ENCODE data around the gene GAGE12E.
"Not testable (repeated sequence)": the region's sequence is repeated elsewhere in the genome, so short reads cannot be mapped to it uniquely, and the experiment has no call there.

Gene GAGE12E, protein sequence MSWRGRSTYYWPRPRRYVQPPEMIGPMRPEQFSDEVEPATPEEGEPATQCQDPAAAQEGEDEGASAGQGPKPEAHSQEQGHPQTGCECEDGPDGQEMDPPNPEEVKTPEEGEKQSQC

DNA sequence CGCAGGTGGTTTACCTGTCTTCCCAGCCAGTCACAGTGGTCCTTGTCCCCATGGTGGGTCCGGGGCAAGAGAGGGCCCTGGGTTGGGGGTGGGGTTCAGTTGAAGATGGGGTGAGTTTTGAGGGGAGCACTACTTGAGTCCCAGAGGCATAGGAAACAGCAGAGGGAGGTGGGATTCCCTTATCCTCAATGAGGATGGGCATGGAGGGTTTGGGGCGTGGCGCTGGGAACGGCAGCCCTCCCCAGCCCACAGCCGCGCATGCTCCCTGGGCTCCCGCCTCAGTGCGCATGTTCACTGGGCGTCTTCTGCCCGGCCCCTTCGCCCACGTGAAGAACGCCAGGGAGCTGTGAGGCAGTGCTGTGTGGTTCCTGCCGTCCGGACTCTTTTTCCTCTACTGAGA lies at the start of gene GAGE12E:
Gene GAGE12E, plus strand, starts transcription at position 301 of the 400 bp plus-strand sequence. CDS start 1,155 bp downstream, outside the sequence.
- not testable (repeated sequence) for H4K20me1 ChIP-seq; H3K4me2 ChIP-seq; H3K9ac ChIP-seq; H3K27me3 ChIP-seq; H3K4me3 ChIP-seq; H3K27ac ChIP-seq; H3K4me1 ChIP-seq; H3K36me3 ChIP-seq; H3K9me3 ChIP-seq (replicated peaks in 1 of 11)

DNA sequence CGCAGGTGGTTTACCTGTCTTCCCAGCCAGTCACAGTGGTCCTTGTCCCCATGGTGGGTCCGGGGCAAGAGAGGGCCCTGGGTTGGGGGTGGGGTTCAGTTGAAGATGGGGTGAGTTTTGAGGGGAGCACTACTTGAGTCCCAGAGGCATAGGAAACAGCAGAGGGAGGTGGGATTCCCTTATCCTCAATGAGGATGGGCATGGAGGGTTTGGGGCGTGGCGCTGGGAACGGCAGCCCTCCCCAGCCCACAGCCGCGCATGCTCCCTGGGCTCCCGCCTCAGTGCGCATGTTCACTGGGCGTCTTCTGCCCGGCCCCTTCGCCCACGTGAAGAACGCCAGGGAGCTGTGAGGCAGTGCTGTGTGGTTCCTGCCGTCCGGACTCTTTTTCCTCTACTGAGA lies 19.2 kb upstream of the GAGE12E start, which contains the start of gene GAGE12C:
Gene GAGE12C, plus strand, starts transcription at position 301 of the 400 bp plus-strand sequence. CDS start 1,155 bp downstream, outside the sequence.
- not testable (repeated sequence) for H3K4me1 ChIP-seq; H3K9me3 ChIP-seq (replicated peaks in 1 of 11); H3K27me3 ChIP-seq

DNA sequence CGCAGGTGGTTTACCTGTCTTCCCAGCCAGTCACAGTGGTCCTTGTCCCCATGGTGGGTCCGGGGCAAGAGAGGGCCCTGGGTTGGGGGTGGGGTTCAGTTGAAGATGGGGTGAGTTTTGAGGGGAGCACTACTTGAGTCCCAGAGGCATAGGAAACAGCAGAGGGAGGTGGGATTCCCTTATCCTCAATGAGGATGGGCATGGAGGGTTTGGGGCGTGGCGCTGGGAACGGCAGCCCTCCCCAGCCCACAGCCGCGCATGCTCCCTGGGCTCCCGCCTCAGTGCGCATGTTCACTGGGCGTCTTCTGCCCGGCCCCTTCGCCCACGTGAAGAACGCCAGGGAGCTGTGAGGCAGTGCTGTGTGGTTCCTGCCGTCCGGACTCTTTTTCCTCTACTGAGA lies 9.7 kb upstream of the GAGE12E start, which contains the start of gene GAGE12D:
Gene GAGE12D, plus strand, starts transcription at position 301 of the 400 bp plus-strand sequence. CDS start 1,155 bp downstream, outside the sequence.
- H3K9ac ChIP-seq; H3K4me3 ChIP-seq; H3K4me2 ChIP-seq; H3K27ac ChIP-seq; H4K20me1 ChIP-seq; H3K9me3 ChIP-seq (replicated peaks in 1 of 11); H3K36me3 ChIP-seq; H3K4me1 ChIP-seq; H3K27me3 ChIP-seq: not testable (repeated sequence)

More for the DNA sequence above, 19.2 kb upstream of the GAGE12E start, which contains the start of gene GAGE12C:
- H3K4me2 ChIP-seq, H4K20me1 ChIP-seq, H3K9ac ChIP-seq, H3K36me3 ChIP-seq, H3K27ac ChIP-seq, H3K4me3 ChIP-seq: not testable (repeated sequence)

DNA sequence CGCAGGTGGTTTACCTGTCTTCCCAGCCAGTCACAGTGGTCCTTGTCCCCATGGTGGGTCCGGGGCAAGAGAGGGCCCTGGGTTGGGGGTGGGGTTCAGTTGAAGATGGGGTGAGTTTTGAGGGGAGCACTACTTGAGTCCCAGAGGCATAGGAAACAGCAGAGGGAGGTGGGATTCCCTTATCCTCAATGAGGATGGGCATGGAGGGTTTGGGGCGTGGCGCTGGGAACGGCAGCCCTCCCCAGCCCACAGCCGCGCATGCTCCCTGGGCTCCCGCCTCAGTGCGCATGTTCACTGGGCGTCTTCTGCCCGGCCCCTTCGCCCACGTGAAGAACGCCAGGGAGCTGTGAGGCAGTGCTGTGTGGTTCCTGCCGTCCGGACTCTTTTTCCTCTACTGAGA lies 9.5 kb downstream of the GAGE12E start, which contains the start of gene GAGE12F:
Gene GAGE12F, plus strand, starts transcription at position 301 of the 400 bp plus-strand sequence. CDS start 1,155 bp downstream, outside the sequence.
- H3K9me3 ChIP-seq (replicated peaks in 1 of 11); H3K27ac ChIP-seq; H3K4me3 ChIP-seq; H3K36me3 ChIP-seq; H3K9ac ChIP-seq; H4K20me1 ChIP-seq; H3K4me2 ChIP-seq; H3K27me3 ChIP-seq; H3K4me1 ChIP-seq: not testable (repeated sequence)

DNA sequence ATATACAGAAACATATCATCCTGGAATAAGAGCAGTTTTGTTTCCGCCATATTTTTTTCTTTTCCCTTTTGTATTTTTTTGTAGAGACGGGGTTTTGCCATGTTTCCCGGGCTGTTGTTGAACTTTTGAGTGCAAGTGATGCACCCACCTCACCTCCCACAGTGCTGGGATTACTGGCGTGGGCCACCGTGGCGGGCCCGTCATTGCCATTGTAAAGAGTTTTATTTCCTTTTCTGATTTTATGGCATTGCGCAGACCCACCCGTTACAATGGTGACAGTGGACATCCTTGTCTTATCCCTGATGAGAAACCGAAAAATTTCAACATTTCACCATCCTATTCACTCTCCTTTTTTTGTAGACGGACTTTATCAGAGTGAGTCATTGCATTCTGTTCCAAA lies 17.6 kb downstream of the GAGE12E start:
- not testable (repeated sequence) for H3K4me2 ChIP-seq, H3K27ac ChIP-seq

DNA sequence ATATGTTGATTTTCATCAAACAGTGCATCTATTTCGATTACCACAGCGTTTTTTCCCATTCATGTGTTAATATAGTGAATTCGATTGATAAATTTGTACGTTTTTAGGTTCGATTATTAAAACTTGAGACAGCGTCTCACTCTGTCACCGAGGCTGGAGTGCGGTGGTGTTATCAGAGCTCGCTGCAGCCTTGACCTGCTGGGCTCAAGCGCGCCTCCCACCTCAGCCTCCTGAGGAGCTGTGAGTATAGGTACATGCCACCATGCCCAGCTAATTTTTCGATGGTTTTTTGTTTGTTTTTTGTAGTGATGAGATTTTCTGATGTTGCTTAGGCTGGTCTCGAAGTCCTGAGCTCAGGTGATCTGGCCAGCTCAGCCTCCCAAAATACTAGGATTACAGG lies 18.1 kb downstream of the GAGE12E start:
- not testable (repeated sequence) for H3K9me3 ChIP-seq (replicated peaks in 1 of 11); H3K27me3 ChIP-seq; H3K36me3 ChIP-seq; H3K4me1 ChIP-seq; H3K4me2 ChIP-seq; H3K4me3 ChIP-seq; H4K20me1 ChIP-seq; H3K27ac ChIP-seq; H3K9ac ChIP-seq

More for the DNA sequence above, 17.6 kb downstream of the GAGE12E start:
- not testable (repeated sequence) for H3K4me1 ChIP-seq; H3K9me3 ChIP-seq (replicated peaks in 1 of 11); H3K36me3 ChIP-seq; H3K27me3 ChIP-seq; H3K4me3 ChIP-seq; H4K20me1 ChIP-seq; H3K9ac ChIP-seq

DNA sequence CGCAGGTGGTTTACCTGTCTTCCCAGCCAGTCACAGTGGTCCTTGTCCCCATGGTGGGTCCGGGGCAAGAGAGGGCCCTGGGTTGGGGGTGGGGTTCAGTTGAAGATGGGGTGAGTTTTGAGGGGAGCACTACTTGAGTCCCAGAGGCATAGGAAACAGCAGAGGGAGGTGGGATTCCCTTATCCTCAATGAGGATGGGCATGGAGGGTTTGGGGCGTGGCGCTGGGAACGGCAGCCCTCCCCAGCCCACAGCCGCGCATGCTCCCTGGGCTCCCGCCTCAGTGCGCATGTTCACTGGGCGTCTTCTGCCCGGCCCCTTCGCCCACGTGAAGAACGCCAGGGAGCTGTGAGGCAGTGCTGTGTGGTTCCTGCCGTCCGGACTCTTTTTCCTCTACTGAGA lies 19.0 kb downstream of the GAGE12E start, which contains the start of gene GAGE12G:
Gene GAGE12G, plus strand, starts transcription at position 301 of the 400 bp plus-strand sequence. CDS start 1,155 bp downstream, outside the sequence.
- not testable (repeated sequence) for H3K36me3 ChIP-seq; H3K9ac ChIP-seq; H3K27me3 ChIP-seq; H3K4me2 ChIP-seq; H3K27ac ChIP-seq; H3K9me3 ChIP-seq (replicated peaks in 1 of 11); H3K4me3 ChIP-seq; H3K4me1 ChIP-seq; H4K20me1 ChIP-seq

DNA sequence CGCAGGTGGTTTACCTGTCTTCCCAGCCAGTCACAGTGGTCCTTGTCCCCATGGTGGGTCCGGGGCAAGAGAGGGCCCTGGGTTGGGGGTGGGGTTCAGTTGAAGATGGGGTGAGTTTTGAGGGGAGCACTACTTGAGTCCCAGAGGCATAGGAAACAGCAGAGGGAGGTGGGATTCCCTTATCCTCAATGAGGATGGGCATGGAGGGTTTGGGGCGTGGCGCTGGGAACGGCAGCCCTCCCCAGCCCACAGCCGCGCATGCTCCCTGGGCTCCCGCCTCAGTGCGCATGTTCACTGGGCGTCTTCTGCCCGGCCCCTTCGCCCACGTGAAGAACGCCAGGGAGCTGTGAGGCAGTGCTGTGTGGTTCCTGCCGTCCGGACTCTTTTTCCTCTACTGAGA lies 28.6 kb downstream of the GAGE12E start, which contains the start of gene GAGE12H:
Gene GAGE12H, plus strand, starts transcription at position 301 of the 400 bp plus-strand sequence. CDS start 1,155 bp downstream, outside the sequence.
- H3K27me3 ChIP-seq; H3K9me3 ChIP-seq (replicated peaks in 1 of 11); H3K4me2 ChIP-seq; H3K27ac ChIP-seq; H3K9ac ChIP-seq; H3K4me3 ChIP-seq; H3K36me3 ChIP-seq; H4K20me1 ChIP-seq; H3K4me1 ChIP-seq: not testable (repeated sequence)

DNA sequence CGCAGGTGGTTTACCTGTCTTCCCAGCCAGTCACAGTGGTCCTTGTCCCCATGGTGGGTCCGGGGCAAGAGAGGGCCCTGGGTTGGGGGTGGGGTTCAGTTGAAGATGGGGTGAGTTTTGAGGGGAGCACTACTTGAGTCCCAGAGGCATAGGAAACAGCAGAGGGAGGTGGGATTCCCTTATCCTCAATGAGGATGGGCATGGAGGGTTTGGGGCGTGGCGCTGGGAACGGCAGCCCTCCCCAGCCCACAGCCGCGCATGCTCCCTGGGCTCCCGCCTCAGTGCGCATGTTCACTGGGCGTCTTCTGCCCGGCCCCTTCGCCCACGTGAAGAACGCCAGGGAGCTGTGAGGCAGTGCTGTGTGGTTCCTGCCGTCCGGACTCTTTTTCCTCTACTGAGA lies 38.1 kb downstream of the GAGE12E start, which contains the start of gene GAGE2A:
Gene GAGE2A, plus strand, starts transcription at position 301 of the 400 bp plus-strand sequence. CDS start 1,155 bp downstream, outside the sequence.
- H3K9me3 ChIP-seq (replicated peaks in 1 of 11); H3K36me3 ChIP-seq; H4K20me1 ChIP-seq; H3K4me2 ChIP-seq; H3K27ac ChIP-seq; H3K9ac ChIP-seq; H3K4me1 ChIP-seq; H3K4me3 ChIP-seq; H3K27me3 ChIP-seq: not testable (repeated sequence)

DNA sequence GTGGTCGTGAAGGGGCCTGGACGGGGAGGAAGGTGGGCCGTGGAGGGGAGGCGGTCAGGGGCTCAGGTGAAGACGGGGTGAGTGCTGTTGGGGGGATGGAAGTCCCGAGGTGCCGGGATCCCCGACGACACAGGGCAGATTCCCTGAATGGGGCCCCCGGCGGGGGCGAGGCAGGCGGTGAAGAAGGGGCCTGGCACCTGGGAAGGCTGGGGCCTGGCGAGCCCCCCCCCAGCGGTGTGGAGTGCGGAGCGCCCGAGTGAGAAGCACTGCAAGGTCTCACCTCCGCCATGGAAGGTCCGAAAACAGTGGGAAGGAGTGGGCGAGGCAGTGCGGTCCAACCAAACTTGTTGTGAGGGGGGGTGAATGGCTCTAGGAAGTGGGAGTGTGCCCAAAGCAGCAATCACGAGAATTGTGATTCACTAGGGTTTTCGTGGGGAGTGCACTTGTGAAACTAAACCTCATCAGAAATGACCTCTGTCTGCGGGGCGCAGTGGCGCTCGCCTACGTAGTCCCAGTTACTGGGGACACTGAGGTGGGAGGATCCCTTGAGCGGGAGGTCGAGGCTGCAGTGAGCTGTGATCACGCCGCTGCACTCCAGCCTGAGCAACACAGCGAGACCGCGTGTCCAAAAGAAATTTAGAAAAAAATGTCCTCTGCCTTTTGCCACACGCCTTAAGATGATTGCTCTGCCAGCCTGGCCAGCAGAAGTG lies 38.8 kb downstream of the GAGE12E start:
- not testable (repeated sequence) for H3K4me3 ChIP-seq; H3K9me3 ChIP-seq (replicated peaks in 1 of 11); H3K9ac ChIP-seq; H3K27ac ChIP-seq; H4K20me1 ChIP-seq; H3K36me3 ChIP-seq; H3K4me1 ChIP-seq; H3K27me3 ChIP-seq; H3K4me2 ChIP-seq

DNA sequence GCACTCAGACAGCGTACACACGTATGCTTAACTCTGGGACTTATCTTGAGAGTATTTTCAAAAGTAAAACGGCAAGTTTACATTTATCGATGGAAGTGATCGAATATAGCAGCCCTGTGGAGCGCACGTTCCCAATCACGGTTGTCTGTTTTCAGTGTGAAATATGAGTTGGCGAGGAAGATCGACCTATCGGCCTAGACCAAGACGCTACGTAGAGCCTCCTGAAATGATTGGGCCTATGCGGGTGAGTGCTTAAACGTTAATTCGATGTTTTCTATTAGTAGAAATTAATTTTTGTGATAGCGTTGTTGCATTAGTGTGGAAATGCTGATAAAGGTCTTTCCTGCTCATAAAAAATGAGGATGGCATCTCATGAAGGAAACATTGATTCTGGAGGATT lies 39.4 kb downstream of the GAGE12E start:
- not testable (repeated sequence) for H3K4me3 ChIP-seq; H3K9ac ChIP-seq; H3K27me3 ChIP-seq; H3K27ac ChIP-seq; H3K4me1 ChIP-seq; H3K4me2 ChIP-seq; H3K36me3 ChIP-seq; H4K20me1 ChIP-seq; H3K9me3 ChIP-seq (replicated peaks in 1 of 11)

DNA sequence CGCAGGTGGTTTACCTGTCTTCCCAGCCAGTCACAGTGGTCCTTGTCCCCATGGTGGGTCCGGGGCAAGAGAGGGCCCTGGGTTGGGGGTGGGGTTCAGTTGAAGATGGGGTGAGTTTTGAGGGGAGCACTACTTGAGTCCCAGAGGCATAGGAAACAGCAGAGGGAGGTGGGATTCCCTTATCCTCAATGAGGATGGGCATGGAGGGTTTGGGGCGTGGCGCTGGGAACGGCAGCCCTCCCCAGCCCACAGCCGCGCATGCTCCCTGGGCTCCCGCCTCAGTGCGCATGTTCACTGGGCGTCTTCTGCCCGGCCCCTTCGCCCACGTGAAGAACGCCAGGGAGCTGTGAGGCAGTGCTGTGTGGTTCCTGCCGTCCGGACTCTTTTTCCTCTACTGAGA lies 47.6 kb downstream of the GAGE12E start, which contains the start of gene GAGE1:
Gene GAGE1, plus strand, starts transcription at position 301 of the 400 bp plus-strand sequence. CDS start 1,155 bp downstream, outside the sequence.
- not testable (repeated sequence) for H3K27me3 ChIP-seq; H3K4me1 ChIP-seq; H3K27ac ChIP-seq; H4K20me1 ChIP-seq; H3K9me3 ChIP-seq (replicated peaks in 1 of 11); H3K9ac ChIP-seq; H3K36me3 ChIP-seq; H3K4me3 ChIP-seq; H3K4me2 ChIP-seq
